HCT116 (cell line): Measurements from ENCODE around the gene SMOC1. TPM values are rescaled to one million over a fixed set of nuclear protein-coding genes. Genes with fewer than 3 reads are reported as not detected.

Experiments used
- ATAC-seq: fragments of 200-7000 bp; cut with Tn5 transposase; 2 replicates; pipeline ENCODE4 v1.9.1; 2020; ENCODE audit warnings: mild to moderate bottlenecking, moderate library complexity
- BruUV-seq: library from RNA; stranded (reverse); fragments of 400-500 nt; replicated peaks from 2 replicates; lab custom pipeline; 2021; lab: Mats Ljungman, UMichigan
- CTCF ChIA-PET: fragments of 300-600 bp; sonication (Branson Sonifier 250); formaldehyde crosslinking; loops from one replicate; lab custom pipeline; 2021; ENCODE audit warnings: antibody characterized with exemption; lab: Charles Lee
- POLR2A ChIA-PET: fragments of 300-600, 350-600 bp; sonication (Branson Sonifier 250); formaldehyde crosslinking; loops from one replicate; lab custom pipeline; 2021; ENCODE audit warnings: antibody characterized with exemption; lab: Charles Lee
- RAD21 ChIA-PET, 2 experiments: fragments of 300-600 bp; sonication (Branson Sonifier 250); formaldehyde crosslinking; loops; one replicate each; lab custom pipeline; 2023; ENCODE audit warnings: low total read pairs in 2 of 2; ENCODE audit not compliant: uncharacterized antibody in 2 of 2, unreplicated experiment in 2 of 2, low non-redundant PET in 1 of 2; lab: Charles Lee
- DNase-seq: peaks from one replicate; pipeline ENCODE4 v3.0.0-alpha.2; 2010; ENCODE audit warnings: low read depth, low spot score
- H2AFZ ChIP-seq: fragments of 200-600 bp; shearing (Covaris generic), sonication (generic); 2 replicates; pipeline ENCODE4 v1.6.1; 2017; ENCODE audit warnings: low read depth, mixed run types, mixed read lengths, antibody characterized with exemption, low read length; ENCODE audit not compliant: poor library complexity, severe bottlenecking
- H3K27ac ChIP-seq: 2 replicates; pipeline ENCODE4 v1.5.1; 2012; ENCODE audit warnings: low read depth, low read length
- H3K27me3 ChIP-seq: fragments of 200-600 bp; sonication (generic); 2 replicates; pipeline ENCODE4 v1.6.1; 2016; ENCODE audit warnings: mixed run types, low read length, mixed read lengths; ENCODE audit not compliant: insufficient read depth
- H3K36me3 ChIP-seq, 2 experiments: fragments of 200-500 bp in 1 of 2; fragments of 200-600 bp in 1 of 2; sonication (Bioruptor generic) in 1 of 2; sonication (generic) in 1 of 2; 2 replicates each; pipeline versions ENCODE4 v1.5.1 to v1.6.1; 2014 to 2016; ENCODE audit warnings: low read length in 2 of 2, inconsistent platforms in 1 of 2, mixed read lengths in 1 of 2, mixed run types in 1 of 2; ENCODE audit not compliant: insufficient read depth in 2 of 2, control insufficient read depth in 1 of 2
- H3K4me1 ChIP-seq, 2 experiments: fragments of 200-600 bp in 1 of 2; sonication (generic) in 1 of 2; 2 replicates each; pipeline versions ENCODE4 v1.5.1 to v1.6.1; 2012 to 2017; ENCODE audit warnings: low read length in 2 of 2, inconsistent platforms in 1 of 2, mild to moderate bottlenecking in 1 of 2, mixed read lengths in 1 of 2, mixed run types in 1 of 2, moderate library complexity in 1 of 2; ENCODE audit not compliant: insufficient read depth in 2 of 2, control insufficient read depth in 1 of 2
- H3K4me2 ChIP-seq: fragments of 200-600 bp; sonication (generic); 2 replicates; pipeline ENCODE4 v1.6.1; 2017; ENCODE audit warnings: mixed run types, low read length, mixed read lengths
- H3K4me3 ChIP-seq, 2 experiments: fragments of 200-600 bp in 1 of 2; sonication (generic) in 1 of 2; replicated peaks in 1 of 2; 2 replicates each; pipeline ENCODE4 v1.5.1; 2011 to 2016; ENCODE audit warnings: low read length in 2 of 2, control low read depth in 1 of 2, low read depth in 1 of 2, mild to moderate bottlenecking in 1 of 2, mixed read lengths in 1 of 2, mixed run types in 1 of 2
- H3K79me2 ChIP-seq: fragments of 200-600 bp; sonication (generic); 2 replicates; pipeline ENCODE4 v1.6.1; 2017; ENCODE audit warnings: mild to moderate bottlenecking, mixed run types, low read length, moderate library complexity, mixed read lengths; ENCODE audit not compliant: insufficient read depth
- H3K9ac ChIP-seq: fragments of 200-600 bp; sonication (generic); 2 replicates; pipeline ENCODE4 v1.6.1; 2016; ENCODE audit warnings: low read length, mixed read lengths
- H3K9me2 ChIP-seq: fragments of 200-600 bp; sonication (generic), shearing (Covaris generic); 2 replicates; pipeline ENCODE4 v1.6.1; 2017; ENCODE audit warnings: mixed run types, mild to moderate bottlenecking, moderate library complexity; ENCODE audit not compliant: insufficient read depth
- H3K9me3 ChIP-seq, 2 experiments: fragments of 200-500 bp in 1 of 2; fragments of 200-600 bp in 1 of 2; sonication (Bioruptor generic) in 1 of 2; sonication (generic) in 1 of 2; 2 replicates each; pipeline ENCODE4 v1.6.1; 2014 to 2017; ENCODE audit warnings: low read length in 2 of 2, mixed read lengths in 2 of 2, inconsistent platforms in 1 of 2, low read depth in 1 of 2, mild to moderate bottlenecking in 1 of 2, mixed run types in 1 of 2, moderate library complexity in 1 of 2; ENCODE audit not compliant: control insufficient read depth in 1 of 2, insufficient read depth in 1 of 2
- H4K20me1 ChIP-seq: fragments of 200-600 bp; sonication (generic), shearing (Covaris generic); 2 replicates; pipeline ENCODE4 v1.6.1; 2017; ENCODE audit warnings: mixed run types, mild to moderate bottlenecking, moderate library complexity; ENCODE audit not compliant: insufficient read depth
- ATF3 ChIP-seq: IDR thresholded peaks from 2 replicates; pipeline ENCODE4 v1.6.1; 2012
- CBX3 ChIP-seq: IDR thresholded peaks from 2 replicates; pipeline ENCODE4 v1.6.1; 2012; ENCODE audit warnings: low read depth
- CEBPB ChIP-seq: IDR thresholded peaks from 2 replicates; pipeline ENCODE4 v1.6.1; 2012; ENCODE audit warnings: low read depth
- CTCF ChIP-seq, 3 experiments: fragments of 200-600 bp in 1 of 3; sonication (generic) in 1 of 3; IDR thresholded peaks in 2 of 3; conservative IDR thresholded peaks in 1 of 3; 2 replicates each; pipeline ENCODE4 v1.5.1; 2012 to 2017; ENCODE audit warnings: low read depth in 2 of 3, low read length in 2 of 3, antibody characterized with exemption in 1 of 3, borderline replicate concordance in 1 of 3, control low read depth in 1 of 3, mild to moderate bottlenecking in 1 of 3, mixed read lengths in 1 of 3, mixed run types in 1 of 3, moderate library complexity in 1 of 3; ENCODE audit not compliant: insufficient read depth in 1 of 3
- EGR1 ChIP-seq: IDR thresholded peaks from 2 replicates; pipeline ENCODE4 v1.6.1; 2012; ENCODE audit warnings: low read depth
- EZH2 ChIP-seq: fragments of 200-600 bp; sonication (generic); IDR thresholded peaks from 2 replicates; pipeline ENCODE4 v1.6.1; 2017; ENCODE audit warnings: antibody characterized with exemption, mixed run types
- EZH2phosphoT487 ChIP-seq: fragments of 200-600 bp; IDR thresholded peaks from 2 replicates; pipeline ENCODE4 v1.6.1; 2018; ENCODE audit warnings: antibody characterized with exemption, borderline replicate concordance
- FOSL1 ChIP-seq: IDR thresholded peaks from 2 replicates; pipeline ENCODE4 v1.6.1; 2012; ENCODE audit warnings: low read depth
- JUND ChIP-seq: IDR thresholded peaks from 2 replicates; pipeline ENCODE4 v1.6.1; 2012
- POLR2A ChIP-seq: IDR thresholded peaks from 2 replicates; pipeline ENCODE4 v1.7.0; 2011; ENCODE audit warnings: borderline replicate concordance; ENCODE audit not compliant: insufficient read depth, insufficient read length; ENCODE audit errors: extremely low read depth
- POLR2AphosphoS5 ChIP-seq: IDR thresholded peaks from 2 replicates; pipeline ENCODE4 v1.6.1; 2011; ENCODE audit warnings: mild to moderate bottlenecking, low read depth, low read length, moderate library complexity
- RAD21 ChIP-seq: IDR thresholded peaks from 2 replicates; pipeline ENCODE4 v1.6.1; 2012; ENCODE audit warnings: low read depth, mild to moderate bottlenecking
- SIN3A ChIP-seq: IDR thresholded peaks from 2 replicates; pipeline ENCODE4 v1.6.1; 2012; ENCODE audit warnings: low read depth
- SP1 ChIP-seq: IDR thresholded peaks from 2 replicates; pipeline ENCODE4 v1.6.1; 2012; ENCODE audit warnings: low read depth
- SRF ChIP-seq: IDR thresholded peaks from 2 replicates; pipeline ENCODE4 v1.6.1; 2012; ENCODE audit warnings: low read depth
- TCF7L2 ChIP-seq: IDR thresholded peaks from 2 replicates; pipeline ENCODE4 v1.7.0; 2011; ENCODE audit warnings: borderline replicate concordance, inconsistent platforms; ENCODE audit not compliant: insufficient read depth, insufficient read length; ENCODE audit errors: extremely low read depth
- YY1 ChIP-seq: IDR thresholded peaks from 2 replicates; pipeline ENCODE4 v1.6.1; 2011; ENCODE audit warnings: low read length, low read depth, moderate library complexity, mild to moderate bottlenecking; ENCODE audit not compliant: insufficient replicate concordance; ENCODE audit errors: extremely low read depth
- ZFX ChIP-seq: fragments of 450-650 bp; IDR thresholded peaks from 2 replicates; pipeline ENCODE4 v1.6.1; 2017
- ZNF274 ChIP-seq: fragments of 200-500 bp; sonication (Bioruptor generic); IDR thresholded peaks from 2 replicates; pipeline ENCODE4 v1.6.1; 2014; ENCODE audit warnings: mild to moderate bottlenecking, low read depth, low read length, inconsistent platforms
- intact Hi-C: fragments of 100-400 bp; cut with micrococcal nuclease; formaldehyde crosslinking; loops from 2 replicates; pipeline ENCODE4 v1.10.0; 2022
- total RNA-seq: library from RNA; stranded (reverse); gene quantifications from one replicate; pipeline ENCODE4 v1.2.1, GENCODE V29; 2021; ENCODE audit not compliant: unreplicated experiment
- TF ChIP-seq, protein P1 (sequence below): IDR thresholded peaks from 2 replicates; pipeline ENCODE4 v1.6.1; 2012
- TF ChIP-seq, protein P2 (sequence below): IDR thresholded peaks from 2 replicates; pipeline ENCODE4 v1.6.1; 2012; ENCODE audit warnings: low read depth

The SMOC1 gene
- total RNA-seq, 1 experiment from 2014 or later, result not detected

GRCh38 chr14:70073924-70074566 lies 194.8 kb downstream of the SMOC1 start:
- Histone ChIP-seq H3K9ac (no peak overlapping the region), H3K9me3 (no peaks in the 10 kb centered on the region), H3K4me1 (no peaks in the 10 kb centered on the region), H2AFZ (no peak overlapping the region), H3K27me3 (peaks cover 35% of the 10 kb centered on the region), H3K4me2 (no peak overlapping the region), H3K9me2 (no peaks in the 10 kb centered on the region), H3K27ac (no peak overlapping the region), H3K79me2 (no peaks in the 10 kb centered on the region), H3K4me3 (no peak overlapping the region), H4K20me1 (no peaks in the 10 kb centered on the region), H3K36me3 (no peaks in the 10 kb centered on the region)
- peak; percentile 99 for ATAC-seq
- peak; percentile 64 for DNase-seq
- intact Hi-C loops, result loop anchor here (1.0 kb wide), 3 partner anchors 28 to 256 kb away; no protein-coding TSS in a partner anchor
- BruUV-seq, result no TSS peak
- POLR2A ChIA-PET, result no interaction called here
- CTCF ChIA-PET, result interaction anchor here (0.7 to 3.5 kb wide), 16 partner anchors 8 to 343 kb away, joined by 3 to 35 read pairs (median 6); no protein-coding TSS in a partner anchor
- RAD21 ChIA-PET, result interaction anchor here (0.8 to 1.3 kb wide), 3 partner anchors 28 to 255 kb away, joined by 3 read pairs; no protein-coding TSS in a partner anchor
- TF ChIP-seq JUND (no peak), EZH2phosphoT487 (no peak), SRF (no peak), TCF7L2 (no peak), ZNF274 (no peak), ZFX (no peak), SP1 (no peak), SIN3A (no peak), POLR2A (no peak), CTCF (IDR thresholded peaks at IDR 0.05 in 2 of 3, conservative IDR thresholded peaks at IDR 0.05 in 1 of 3; ENCODE audit: borderline replicate concordance in 1 of 3, insufficient read depth in 1 of 3, low read depth in 2 of 3, low read length in 2 of 3) (peak; percentile 79 to 98 (median 96)), EZH2 (no peak), EGR1 (no peak), ATF3 (no peak), YY1 (no peak), CEBPB (peak; percentile 95), POLR2AphosphoS5 (no peak), CBX3 (no peak), FOSL1 (no peak), RAD21 (peak; percentile 76)
- TF ChIP-seq, protein P1, sequence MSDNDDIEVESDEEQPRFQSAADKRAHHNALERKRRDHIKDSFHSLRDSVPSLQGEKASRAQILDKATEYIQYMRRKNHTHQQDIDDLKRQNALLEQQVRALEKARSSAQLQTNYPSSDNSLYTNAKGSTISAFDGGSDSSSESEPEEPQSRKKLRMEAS, result no peak
- TF ChIP-seq, protein P2, sequence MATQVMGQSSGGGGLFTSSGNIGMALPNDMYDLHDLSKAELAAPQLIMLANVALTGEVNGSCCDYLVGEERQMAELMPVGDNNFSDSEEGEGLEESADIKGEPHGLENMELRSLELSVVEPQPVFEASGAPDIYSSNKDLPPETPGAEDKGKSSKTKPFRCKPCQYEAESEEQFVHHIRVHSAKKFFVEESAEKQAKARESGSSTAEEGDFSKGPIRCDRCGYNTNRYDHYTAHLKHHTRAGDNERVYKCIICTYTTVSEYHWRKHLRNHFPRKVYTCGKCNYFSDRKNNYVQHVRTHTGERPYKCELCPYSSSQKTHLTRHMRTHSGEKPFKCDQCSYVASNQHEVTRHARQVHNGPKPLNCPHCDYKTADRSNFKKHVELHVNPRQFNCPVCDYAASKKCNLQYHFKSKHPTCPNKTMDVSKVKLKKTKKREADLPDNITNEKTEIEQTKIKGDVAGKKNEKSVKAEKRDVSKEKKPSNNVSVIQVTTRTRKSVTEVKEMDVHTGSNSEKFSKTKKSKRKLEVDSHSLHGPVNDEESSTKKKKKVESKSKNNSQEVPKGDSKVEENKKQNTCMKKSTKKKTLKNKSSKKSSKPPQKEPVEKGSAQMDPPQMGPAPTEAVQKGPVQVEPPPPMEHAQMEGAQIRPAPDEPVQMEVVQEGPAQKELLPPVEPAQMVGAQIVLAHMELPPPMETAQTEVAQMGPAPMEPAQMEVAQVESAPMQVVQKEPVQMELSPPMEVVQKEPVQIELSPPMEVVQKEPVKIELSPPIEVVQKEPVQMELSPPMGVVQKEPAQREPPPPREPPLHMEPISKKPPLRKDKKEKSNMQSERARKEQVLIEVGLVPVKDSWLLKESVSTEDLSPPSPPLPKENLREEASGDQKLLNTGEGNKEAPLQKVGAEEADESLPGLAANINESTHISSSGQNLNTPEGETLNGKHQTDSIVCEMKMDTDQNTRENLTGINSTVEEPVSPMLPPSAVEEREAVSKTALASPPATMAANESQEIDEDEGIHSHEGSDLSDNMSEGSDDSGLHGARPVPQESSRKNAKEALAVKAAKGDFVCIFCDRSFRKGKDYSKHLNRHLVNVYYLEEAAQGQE, result no peak
